GM10248 (cell line): ENCODE measurements around the gene STARD13.

ENCODE experiments used
- CTCF ChIA-PET: fragments of 300-600 bp; sonication (Branson Sonifier 250); formaldehyde crosslinking; extraction: SDS; loops from one replicate; lab custom pipeline; 2021; ENCODE audit warnings: antibody characterized with exemption; lab: Yijun Ruan, JAX
- POLR2A ChIA-PET: fragments of 350-650 bp; sonication (Branson Sonifier 250); formaldehyde crosslinking; extraction: SDS; loops from one replicate; lab custom pipeline; 2020; ENCODE audit warnings: antibody characterized with exemption; lab: Yijun Ruan, JAX
- DNase-seq: peaks from one replicate; pipeline ENCODE4 v3.0.0; 2012; ENCODE audit errors: extremely low spot score
- TF ChIP-seq, protein P1 (sequence below): IDR thresholded peaks from 2 replicates; pipeline ENCODE4 v1.5.1; 2012; ENCODE audit warnings: mild to moderate bottlenecking, low read depth; ENCODE audit errors: extremely low read depth, missing control alignments, control extremely low read depth

STARD13 gene

DNA sequence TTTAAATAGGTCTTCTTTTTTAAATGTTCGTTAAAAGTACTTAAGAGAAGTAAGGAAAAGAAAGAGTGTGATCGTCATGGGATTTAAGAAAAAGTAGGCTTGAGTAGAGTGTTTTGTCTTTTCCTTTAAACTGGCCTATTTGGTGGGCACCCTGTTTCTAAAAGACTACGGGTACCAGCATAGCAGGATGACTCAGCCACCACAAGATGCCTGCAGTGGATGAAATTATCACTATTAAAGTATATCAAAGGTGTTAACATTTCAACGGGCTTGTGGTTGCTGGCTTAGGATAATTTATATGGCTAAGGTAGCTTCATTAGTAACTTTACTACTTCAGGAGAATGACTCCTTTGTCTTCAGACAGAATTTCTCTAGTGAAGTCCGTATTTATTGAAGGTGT, 112.6 kb downstream of the STARD13 start:
- TF ChIP-seq, protein P1, sequence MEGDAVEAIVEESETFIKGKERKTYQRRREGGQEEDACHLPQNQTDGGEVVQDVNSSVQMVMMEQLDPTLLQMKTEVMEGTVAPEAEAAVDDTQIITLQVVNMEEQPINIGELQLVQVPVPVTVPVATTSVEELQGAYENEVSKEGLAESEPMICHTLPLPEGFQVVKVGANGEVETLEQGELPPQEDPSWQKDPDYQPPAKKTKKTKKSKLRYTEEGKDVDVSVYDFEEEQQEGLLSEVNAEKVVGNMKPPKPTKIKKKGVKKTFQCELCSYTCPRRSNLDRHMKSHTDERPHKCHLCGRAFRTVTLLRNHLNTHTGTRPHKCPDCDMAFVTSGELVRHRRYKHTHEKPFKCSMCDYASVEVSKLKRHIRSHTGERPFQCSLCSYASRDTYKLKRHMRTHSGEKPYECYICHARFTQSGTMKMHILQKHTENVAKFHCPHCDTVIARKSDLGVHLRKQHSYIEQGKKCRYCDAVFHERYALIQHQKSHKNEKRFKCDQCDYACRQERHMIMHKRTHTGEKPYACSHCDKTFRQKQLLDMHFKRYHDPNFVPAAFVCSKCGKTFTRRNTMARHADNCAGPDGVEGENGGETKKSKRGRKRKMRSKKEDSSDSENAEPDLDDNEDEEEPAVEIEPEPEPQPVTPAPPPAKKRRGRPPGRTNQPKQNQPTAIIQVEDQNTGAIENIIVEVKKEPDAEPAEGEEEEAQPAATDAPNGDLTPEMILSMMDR, result no peak
- ChIA-PET POLR2A (no interaction called here), CTCF (interaction anchor here (3.0 to 6.5 kb wide), 2 partner anchors 11 to 15 kb away, joined by 14 to 37 read pairs; no protein-coding TSS in a partner anchor)

DNA sequence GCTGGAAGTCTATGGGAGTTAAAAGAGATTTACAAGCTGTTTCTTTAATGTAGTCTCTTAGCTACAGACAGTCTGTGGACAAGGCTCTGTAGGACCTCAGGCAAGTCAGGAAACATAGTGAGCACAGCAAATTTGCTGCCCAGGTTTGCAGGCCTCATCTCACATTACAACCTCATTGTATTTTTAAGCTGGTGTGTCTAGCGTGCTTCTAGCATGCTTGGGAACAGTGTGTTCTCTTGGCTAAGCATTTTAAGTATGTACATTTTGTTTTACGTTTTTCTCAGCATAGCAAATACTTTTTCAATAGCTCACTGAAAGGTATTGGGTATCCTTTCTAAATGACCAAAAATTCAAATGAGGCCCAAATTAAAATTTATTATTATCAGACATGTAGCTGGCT, 113.2 kb downstream of the STARD13 start:
- TF ChIP-seq, protein P1, result no peak
- ChIA-PET POLR2A (no interaction called here), CTCF (interaction anchor here (3.0 to 6.5 kb wide), 2 partner anchors 12 to 15 kb away, joined by 14 to 37 read pairs; no protein-coding TSS in a partner anchor)
- no peak for DNase-seq

More for the DNA sequence above, 112.6 kb downstream of the STARD13 start:
- DNase-seq, result no peak

DNA sequence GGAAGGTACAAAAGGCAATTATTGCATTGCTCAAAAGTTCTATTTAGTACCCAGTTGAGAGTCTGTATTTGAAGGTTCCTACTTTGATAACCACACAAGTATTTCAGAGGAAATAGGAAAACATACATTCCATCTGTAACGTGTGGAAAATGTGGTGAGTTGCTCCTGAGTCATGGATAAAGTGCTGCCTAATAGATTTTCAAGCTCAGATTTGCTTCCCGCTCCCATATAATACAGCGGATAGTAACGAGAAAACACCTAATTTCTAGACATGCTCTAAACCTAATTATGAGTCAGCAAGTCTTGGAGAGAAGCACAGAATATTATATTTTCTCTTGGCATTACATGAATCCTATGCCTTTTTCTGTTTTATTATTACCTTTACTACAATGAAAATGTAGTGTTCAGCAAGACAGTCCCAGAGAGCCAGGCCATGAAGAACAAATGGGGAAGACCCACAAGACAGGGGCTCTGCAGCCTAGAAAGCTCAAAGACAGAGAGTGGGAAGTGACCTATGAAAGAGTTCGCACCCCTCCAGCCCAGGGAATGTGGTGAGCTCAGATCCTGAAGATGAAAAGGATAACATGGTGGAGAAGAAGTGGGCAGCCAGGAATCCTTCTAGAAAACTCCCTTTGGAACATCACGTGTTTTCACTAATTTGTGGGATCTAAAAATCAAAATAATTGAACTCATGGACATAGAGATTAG, 116.1 kb downstream of the STARD13 start:
- DNase-seq, result no peak
- ChIA-PET CTCF (interaction anchor here (1.0 to 6.5 kb wide), 8 partner anchors 10 to 59 kb away, joined by 3 to 37 read pairs (median 4); no protein-coding TSS in a partner anchor), POLR2A (no interaction called here)
- TF ChIP-seq, protein P1, result no peak

DNA sequence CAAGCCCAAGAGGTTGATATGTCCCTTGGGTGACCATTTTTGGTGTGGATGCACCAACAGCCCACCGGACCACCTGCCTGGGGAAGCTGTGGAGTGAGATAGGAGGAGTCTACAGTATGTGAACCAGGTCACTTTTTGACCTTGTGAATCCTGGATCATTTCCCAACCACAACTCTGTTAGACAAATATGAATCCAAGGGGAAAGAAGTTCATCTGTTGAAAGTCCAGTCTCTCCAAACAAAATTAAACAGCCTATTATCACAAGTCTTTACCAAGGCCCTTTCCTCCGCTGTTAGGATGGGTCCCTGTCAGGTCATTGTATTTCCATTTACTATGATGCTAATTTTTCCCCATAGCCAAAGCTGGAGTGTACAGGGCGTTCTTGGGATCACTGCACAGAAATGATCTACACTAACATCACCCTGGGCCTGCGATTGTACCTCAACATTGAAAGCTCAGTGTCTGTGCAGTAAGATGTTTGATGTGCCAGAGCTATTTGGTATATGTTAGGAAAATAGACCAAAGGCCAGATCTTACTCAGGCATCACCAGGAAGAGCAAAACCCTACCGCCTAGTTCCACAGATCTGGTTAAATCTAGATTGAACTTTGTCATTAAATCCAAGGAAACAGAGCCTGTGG, 117.1 kb downstream of the STARD13 start:
- ChIA-PET CTCF (interaction anchor here (1.0 to 6.5 kb wide), 7 partner anchors 10 to 60 kb away, joined by 3 to 37 read pairs (median 4); no protein-coding TSS in a partner anchor), POLR2A (no interaction called here)
- DNase-seq, result no peak
- TF ChIP-seq, protein P1, result no peak

DNA sequence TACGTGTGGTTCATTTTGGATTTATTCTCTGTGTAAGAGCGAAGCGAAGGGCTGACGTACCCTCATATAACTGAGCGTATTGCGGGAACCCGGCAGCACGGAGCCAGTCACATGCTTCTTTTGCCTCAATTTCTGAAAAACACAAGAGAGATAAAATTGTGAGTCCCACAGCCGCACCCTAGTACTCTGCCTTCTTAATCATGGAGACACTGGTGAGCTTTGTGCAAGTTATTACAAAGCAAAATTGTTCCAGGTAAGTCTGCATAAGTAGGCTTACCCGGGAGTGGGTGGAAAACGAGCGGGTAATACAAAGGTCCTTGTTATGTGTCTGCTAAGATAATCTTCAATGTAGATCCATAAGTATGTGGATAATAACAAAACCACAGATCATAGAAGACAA, 118.1 kb downstream of the STARD13 start:
- CTCF ChIA-PET, result no interaction called here
- no peak for DNase-seq

DNA sequence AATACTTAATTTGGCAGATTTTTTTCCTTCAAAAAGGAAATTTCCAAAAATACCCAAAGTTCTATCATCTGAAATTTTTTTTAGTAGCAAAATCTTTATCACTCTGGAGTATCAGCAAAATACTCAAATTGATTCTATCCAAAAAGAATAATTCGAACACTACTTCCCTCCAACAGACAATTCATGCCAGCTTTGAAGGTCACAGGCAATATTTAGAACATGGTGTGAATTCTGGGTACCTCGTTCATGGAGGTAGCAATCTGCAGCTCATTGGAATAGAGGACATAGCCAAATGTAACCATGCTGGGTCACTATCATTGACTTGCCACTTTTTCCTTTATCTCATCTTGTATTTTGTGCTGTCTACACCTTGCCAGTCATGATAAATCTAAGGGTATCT, 119.8 kb downstream of the STARD13 start:
- ChIA-PET POLR2A (no interaction called here), CTCF (interaction anchor here (1.1 to 2.5 kb wide), 5 partner anchors 10 to 23 kb away, joined by 3 to 8 read pairs (median 7); no protein-coding TSS in a partner anchor)
- TF ChIP-seq, protein P1, result no peak
- DNase-seq, result no peak

More for the DNA sequence above, 118.1 kb downstream of the STARD13 start:
- TF ChIP-seq, protein P1, result no peak
- POLR2A ChIA-PET, result no interaction called here
